ENCODE results near the gene ARSB. TPM values are rescaled to one million over a fixed set of nuclear protein-coding genes. Genes with fewer than 3 reads are reported as not detected.

Gene ARSB
- polyA plus RNA-seq (ENCODE audit: insufficient read length): 19.4 TPM

DNA sequence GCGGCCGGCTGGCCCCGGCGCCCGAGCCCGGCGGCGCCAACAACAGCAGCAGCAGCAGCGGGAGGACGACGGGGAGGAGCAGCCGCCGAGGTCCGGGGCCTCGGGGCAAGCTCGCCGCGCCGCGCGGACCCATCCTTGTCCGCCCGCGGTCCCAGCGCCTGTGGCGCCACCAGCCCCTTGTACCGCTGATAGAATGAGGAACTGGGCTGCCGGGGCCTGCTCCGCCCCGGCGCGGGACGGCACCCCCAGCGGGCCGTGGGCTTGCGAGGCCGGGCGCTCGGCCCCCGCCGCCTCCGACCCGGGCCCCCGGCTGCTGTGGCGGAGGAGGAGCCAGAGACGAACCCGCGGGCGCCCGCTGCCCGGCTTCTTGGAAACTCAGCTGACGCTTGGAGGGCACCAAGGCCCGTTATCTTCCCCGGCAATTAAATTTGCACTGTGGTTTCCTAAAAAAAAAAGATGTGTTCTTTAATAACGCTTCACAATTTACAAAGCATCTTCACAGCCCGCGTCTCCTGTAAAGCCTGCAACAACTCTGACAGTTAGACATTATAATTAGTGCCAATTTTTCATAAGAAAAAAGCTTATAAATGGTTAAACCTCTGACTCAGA is at the start of gene ARSB:
ARSB (minus strand) TSS at position 195 of the 609 bp plus-strand sequence; CDS start at position 133, 62 bp downstream.
- peak; percentile 68 for DNase-seq

DNA sequence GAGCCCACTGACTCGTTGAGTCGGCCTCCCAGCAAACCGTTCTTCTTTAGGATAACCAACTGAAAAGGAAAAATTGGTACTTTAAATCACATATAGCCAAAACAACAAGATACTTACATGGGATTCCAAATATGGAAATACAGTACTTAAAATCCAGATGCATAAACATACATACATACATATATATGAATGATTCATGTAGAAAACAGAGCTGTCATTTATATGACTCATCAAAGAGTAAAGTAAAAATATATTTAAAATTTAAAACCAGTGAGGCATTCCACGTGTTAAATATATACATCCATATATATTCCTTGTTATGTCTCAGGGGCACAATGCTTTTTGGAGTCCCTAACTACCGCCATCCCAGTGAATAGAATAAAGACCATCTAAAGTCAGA is 47.7 kb upstream of the ARSB start:
- DNase-seq: no peak

DNA sequence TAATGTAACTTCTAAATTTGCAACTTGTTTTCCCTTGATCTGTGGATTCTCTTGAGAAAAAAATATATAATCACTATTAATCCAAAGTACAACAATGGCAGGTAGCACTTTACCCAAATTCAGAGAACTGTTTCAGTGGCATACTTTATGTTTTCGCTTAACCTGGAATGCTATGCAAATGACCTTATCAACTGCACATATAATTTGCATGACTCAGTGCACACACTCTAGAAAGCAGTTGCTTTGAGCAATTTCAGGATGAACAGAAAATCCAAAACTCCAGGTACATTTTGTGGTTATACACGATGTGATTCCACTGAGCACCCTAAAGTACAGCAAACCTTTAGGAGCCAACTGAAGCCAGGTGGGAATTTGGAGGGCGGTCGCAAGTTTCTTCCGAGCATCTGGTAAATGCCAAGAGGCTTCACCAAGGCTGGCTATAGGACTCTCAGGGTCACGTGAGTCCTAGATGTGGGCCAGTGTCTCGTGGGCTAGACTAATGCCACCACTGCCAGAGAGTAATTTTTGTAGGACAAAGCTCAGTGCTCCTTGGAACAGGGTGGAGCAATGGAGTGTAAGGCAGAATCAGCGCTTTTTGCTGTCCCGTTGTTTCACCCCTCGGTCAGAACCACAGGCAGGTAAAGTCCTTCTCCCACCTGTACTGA is 47.1 kb upstream of the ARSB start:
- no peak for DNase-seq

DNA sequence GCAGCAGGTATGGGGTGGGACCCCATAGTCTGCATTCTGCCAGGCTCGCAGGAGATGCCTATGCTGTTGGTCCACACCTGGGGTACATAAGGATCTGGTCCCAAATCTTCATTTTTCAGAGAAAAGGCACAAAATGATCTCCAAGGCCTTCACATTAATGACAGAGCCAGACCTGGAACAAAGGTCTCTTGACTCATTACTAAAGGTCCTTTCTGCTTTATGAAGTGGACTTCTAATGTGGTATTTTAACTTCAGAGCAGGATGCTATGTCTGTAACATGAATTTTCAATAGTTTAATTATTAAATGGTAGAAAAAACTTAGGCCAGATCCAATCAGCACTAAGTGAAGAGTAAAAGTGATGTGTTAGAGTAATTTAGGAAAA is 46.4 kb upstream of the ARSB start:
- no peak for DNase-seq

DNA sequence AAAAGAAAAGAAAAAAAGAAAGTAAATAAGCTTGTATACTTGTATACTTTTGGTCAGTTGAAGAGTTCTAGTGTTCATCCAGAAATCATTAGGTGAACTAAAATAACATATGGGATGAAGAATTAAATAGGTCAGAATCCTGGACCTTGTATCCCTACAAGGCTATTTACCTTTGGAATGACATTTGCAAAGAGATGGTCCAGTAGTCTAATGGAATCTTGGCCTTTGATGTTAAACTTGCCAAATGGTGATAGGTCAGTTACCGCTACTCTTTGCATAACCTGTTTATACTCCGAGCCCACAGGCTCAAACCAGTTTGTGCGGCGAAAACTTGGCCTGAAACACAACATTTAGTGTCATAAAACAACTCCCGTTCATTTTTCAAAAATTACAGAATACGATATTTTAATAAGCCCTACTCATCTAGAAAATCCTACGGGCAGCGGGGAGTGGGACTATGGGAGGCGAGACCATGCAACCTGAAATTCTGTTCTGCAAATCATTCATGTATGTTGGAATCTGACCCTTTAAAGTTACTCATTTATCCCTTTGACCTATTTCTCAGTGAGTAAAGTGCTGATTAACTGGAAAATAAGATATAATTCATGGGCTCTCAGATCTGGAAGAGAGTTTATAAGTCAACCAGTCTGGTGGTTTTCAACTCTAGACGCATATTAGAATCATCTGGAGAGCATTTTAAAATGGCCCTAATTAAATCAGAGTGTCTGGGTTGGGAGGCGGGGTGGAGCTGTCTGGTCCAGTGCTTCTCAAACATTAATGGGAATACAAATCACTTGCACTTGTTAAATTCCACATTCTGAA is 45.8 kb upstream of the ARSB start:
- DNase-seq: no peak

DNA sequence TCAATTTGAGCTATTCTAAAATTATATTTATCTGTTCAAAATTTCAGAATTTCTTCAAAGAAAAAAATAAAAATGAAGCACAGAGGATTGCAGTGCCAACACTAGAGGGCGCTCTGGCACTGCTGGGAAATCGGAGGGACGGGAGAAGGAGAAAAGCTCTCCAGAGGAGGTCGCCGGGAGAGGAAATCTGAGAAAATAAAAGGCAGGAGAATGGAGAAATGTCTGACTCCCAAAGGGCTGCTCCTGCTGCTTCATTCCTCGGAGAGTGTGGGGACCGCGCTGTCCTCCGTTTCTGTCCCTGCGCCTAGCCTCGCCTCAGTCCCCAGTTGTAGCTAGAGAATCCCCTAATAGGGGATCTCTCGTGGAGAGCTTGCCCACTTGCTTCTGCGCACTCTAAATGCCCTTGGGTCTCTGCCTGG is 40.0 kb upstream of the ARSB start:
- peak; percentile 79 for DNase-seq

DNA sequence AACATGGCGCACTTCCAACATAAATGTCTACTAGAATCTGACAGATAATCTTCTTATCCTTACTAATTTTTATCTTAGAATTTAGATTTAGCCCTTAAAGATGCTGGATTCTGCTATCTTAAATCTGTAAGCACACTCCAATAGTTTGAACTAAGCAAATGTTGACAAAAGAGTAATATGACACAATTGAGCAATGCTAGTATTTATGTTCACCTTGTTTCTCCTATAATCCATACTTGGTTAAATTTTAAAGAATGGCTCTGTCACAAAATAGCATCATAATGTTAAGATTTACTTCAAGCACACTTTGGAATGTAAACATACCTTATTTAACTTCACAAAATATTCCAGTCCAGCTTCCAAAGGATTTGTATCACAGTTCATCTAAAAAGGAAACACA is 38.8 kb upstream of the ARSB start:
- no peak for DNase-seq

DNA sequence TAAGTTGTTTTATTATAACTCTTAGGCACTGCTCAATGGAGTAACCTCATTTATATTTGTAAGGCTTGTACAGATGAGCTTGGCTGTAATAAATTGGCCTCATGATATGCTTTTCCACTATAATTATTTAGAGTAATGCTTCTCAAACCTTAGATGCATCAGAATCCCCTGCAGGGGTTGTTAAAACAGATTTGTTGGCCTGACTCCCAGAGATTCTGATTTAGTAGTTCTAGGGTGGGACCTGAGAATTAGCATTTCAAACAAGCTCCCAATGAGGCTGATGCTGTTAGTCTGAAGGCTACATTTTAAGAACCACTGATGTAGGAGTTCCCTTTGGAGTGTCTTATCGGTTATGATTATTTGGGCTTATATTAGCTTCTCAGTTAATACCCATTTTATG is 38.2 kb upstream of the ARSB start:
- DNase-seq: no peak

DNA sequence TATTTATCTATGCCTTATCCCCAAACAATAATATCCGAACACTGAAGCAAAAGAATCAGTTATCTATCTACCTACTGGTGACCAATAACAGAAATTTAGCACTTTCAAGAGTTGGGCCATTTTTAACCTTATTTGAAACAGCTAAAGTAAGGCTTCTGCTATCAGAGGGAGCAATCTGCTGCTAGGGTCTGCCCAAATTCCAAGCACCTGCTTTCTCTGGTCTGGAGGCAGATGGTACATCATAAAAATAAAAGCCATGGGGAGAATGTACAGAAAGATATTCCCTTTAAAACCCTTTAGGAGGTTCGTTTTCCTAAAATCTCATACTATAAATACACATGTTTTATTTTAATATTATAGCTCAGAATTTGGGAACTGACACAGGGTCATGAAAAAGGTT is 37.7 kb upstream of the ARSB start:
- DNase-seq: no peak

DNA sequence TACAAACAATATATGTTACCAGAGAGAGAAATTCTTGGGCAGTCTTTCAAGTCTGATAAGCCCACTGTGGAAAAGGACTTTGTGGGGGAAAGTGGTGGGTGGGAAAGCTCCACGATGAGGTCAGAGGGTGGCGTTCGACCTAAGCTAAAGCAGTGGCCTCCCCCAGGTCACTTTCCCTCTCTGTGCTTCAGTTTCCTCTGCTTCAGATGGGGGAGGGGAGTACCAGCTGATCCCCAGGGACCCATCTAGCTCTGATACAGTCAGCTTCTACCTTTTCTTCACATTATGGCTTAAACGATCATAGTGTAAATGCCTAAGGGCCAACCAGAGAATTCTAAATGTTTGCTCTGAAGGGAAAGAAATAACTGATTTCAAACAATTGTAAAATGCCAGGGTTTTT is 36.6 kb upstream of the ARSB start:
- DNase-seq: no peak

DNA sequence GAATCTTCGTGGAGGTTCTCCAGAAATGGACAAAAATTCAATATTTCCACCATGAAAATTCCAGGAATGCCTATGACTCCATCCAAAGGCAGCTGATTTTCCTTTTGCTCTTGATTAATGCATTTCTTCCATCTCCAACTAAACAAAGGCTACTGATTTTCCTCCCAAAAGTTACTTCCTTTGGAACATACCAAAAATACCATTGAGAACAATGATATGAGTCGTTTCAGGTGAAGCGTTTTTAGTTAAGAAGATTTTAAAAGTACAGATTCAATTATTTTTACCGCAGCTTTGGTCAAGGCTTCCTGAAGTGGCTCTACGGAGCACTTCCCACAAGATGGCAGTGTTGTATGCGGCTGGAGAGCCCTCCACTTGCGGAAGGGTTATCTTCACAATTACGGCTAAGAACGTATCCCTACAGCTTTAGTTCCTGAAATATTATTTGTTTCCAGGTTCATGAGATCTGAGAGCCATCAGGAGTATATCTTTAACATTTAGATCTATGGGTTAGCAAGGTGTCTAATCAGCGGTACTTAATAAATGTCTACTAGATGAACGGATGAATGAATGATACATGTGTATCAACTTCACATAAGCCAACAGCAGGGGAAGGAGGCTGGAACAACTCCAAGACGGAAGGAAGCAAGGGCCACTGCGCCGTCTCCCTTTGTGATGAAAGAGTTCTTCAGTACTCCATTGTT is 35.9 kb upstream of the ARSB start:
- peak; percentile 72 for DNase-seq

DNA sequence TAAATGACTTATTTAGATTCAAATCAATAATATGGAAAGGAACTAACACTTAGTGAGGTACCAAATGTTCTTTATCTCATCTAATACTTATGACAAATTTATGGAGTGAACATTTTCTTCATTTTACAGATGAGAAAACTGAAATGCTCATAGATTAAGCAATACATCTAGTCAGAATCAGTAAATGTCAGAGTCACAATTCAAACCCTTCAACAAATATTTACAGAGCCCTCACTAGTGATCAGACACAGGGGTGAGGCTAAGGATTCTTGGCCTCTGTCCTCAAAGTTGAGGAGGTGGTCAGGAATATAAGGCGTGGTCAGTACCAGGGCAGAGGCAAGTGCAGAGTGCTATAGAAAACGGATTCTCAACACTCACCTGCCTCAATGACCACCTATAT is 29.5 kb upstream of the ARSB start:
- DNase-seq: no peak

DNA sequence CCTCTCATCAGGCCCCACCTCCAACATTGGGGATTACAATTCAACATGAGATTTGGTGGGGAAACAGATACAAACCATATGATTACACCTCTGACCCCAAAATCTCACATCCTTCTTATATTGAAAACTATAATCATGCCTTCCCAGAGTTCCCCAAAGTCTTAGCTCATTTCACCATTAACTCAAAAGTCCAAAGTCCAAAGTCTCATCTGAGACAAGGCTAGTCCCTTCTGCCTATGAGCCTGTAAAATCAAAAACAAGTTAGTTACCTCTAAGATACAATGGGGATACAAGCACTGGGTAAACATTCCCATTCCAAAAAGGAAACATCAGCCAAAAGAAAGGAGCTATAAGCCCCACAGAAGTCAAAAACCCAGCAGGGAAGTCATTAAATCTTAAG is 26.8 kb upstream of the ARSB start:
- DNase-seq: no peak

DNA sequence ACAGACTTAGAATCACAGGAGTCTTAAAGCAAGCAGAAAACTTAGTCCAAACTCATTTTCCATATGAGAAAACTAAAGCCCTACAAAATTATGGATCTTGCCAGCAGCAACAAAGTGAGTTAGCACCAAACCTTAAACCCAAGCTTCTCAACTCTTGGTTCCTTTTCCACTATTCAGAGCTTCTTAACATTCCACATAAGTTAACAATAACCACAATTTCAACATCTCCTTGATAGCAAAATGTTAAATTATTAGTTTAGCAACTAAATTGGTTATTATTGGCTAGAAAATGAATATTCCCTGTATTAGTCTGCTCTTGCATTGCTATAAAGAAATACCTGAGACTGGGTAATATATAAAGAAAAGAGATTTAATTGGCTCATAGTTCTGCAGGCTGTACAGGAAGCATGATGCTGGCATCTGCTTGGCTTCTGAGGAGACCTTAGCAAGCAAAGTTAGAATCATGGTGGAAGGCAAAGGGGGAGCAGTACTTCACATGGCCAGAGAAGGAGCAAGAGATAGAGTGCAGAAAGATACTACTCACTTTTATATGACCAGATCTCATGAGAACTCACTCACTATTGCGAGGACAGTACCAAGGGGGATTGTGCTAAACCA is 26.2 kb upstream of the ARSB start:
- DNase-seq: no peak

DNA sequence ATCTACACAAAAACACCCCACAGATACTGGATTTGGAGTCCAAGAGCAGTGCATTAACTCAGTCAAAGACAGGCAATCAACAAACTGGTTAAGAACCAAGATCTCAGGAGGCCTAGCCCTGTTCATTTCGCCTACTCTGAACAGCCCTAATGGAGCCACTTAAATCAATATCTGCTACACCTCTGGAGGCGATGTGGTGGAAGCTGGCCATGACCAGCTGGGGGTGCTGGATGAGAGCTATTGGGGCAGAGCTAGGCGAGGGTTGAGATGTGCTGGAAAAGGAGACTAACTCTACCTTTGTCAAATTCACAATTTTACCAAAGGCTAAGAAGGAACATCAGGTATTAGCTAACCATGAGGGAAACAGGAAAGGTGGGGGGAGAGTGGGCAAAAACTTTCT is 23.3 kb upstream of the ARSB start:
- no peak for DNase-seq

DNA sequence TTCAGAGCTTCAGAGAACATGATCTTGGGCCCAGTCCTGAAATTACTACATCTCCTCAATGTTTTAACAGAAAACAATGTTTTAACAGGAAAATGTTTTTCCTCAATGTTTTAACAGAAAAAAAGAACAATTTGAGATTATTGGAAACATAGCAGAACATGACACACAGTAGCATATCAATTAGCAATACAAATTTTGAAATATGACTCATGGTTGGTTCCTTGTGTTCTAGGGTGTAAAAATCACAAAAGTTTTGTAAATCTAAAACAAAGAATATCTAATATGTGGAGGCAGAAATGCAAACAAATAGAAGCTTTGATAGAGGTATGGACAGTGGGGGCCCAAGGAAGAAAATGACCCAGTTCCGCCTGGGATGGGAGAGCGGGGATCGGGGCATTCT is 22.8 kb upstream of the ARSB start:
- no peak for DNase-seq

DNA sequence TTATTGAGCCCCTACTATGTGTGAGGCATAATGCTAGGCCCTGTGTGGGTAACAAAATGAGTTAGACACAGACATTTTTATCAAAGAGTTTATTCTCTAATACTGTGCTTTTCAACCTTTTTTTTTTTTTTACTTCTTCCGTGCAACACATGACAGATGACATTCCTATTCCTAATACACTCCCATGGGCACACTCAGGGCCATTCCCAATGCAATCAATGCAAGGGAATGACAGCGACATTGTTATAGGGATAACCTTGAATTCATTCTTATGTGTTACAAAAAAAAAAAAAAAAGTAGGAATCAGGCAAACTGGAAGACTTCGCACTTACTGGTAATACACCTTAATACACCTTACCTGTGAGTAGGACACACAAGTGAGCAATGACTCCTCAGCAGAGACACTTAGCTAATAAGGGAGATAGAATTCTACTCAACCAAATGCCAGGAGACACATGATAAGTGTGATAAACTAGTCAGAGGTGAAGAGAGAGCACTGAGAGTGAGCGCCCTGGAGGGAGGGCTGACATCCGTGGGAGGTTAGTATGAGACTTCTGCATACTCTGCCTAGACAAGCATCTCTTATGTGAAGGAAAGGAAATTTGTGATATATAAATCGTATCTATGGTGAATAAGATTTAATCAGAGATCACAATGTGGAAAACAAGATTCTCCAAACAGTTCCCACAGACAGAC is 21.0 kb upstream of the ARSB start:
- DNase-seq: no peak

DNA sequence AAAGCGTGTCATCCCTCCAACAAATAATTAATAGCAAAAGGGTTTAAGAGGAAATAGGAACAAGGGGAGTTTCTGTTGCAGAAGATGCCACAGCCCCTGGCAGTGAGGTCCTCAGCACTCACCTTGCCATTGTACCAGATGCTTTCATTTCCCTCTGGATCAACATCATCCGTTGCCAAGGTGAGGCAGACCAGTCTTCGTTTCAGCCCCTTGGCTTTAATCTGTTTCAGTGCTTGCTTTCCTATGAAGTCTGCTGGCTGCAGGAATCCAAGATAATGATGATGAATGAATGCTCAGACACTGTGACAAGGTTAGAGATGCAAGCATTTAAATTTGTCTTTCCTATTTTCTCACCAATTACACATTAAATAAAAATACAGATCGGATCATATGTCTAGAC is 20.0 kb upstream of the ARSB start:
- no peak for DNase-seq

DNA sequence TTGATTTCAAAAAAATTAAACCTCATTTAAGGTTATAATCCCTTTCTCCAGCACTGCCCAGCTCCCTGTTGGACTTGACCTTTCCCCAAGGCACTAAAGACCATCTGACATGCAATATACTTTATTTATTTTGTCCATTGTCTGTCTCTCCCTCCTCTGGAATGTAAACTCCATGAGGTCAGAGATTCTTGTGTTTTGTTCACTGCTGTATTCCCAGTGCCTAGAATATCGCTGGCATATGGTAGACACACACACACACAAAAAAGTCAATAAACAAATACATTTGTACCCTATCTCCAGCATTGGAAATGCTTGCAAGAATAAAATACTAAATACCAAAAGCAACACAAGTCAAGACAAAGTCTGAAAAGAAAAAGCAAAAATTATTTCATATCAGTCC is 17.3 kb upstream of the ARSB start:
- no peak for DNase-seq

DNA sequence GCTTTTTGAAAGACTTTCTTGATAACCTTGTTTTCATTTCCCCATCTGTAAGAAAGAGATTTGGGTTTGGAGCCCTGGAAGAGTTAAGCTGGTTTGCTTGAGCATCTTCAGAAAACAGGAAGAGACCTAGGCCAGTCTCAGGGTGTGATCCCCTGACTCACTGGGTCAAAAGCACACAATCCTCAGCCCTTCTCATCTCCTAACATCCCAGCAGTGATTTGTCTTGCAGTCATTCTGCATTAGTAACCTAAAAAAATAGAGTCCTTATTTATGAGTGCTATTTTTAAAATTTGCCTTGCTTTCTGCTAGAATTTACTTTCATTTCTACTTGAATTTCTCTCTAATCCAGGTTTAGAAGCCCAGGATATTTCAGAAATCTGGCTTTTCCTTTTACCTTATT is 16.4 kb upstream of the ARSB start:
- no peak for DNase-seq

DNA sequence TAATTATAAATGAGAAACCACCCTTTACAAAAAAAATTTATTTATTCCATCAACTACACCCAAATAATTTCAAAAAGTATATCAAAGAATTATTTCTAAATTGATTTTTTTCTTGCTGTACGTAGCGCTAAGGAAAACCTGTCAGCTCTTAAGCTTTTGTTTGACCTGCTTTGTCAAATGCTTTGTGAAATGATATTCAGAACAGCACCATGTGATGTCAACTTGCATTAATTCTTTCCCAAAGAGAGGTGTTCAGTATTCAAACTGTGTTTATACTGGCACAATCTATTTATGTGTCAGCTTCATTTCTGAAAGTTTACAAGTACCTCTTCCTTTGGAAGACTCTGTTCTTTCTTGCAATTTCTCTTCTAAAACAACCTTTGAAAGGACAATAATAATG is 12.0 kb upstream of the ARSB start:
- DNase-seq: no peak

DNA sequence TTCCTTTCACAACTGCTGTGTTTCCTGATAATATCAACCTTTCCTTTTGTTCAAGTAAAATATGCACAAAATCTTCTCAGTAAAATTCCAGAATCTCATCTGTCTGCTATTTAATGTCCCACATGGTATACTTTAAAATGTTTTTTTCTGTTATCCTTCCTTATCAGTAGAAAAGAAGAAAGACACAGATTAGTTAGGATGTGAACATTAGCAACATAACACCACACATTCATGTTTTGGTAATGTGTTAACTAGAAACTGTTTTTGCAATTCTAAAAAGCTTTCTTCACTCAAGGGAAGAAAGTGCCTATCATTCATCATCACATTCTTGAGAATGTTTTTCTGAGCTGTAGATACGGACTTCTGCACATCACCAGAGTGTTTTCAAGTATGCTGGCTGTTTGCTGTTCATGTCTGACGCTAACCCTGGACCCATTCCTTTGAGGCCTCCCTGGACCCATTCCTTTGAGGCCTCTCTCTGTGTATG is 10.5 kb upstream of the ARSB start:
- no peak for DNase-seq
